GM10248 (cell line): ENCODE data around the gene FRMD6.

Experiments used
- CTCF ChIA-PET: fragments of 300-600 bp; sonication (Branson Sonifier 250); formaldehyde crosslinking; extraction: SDS; loops from one replicate; lab custom pipeline; 2021; ENCODE audit warnings: antibody characterized with exemption; lab: Yijun Ruan, JAX
- POLR2A ChIA-PET: fragments of 350-650 bp; sonication (Branson Sonifier 250); formaldehyde crosslinking; extraction: SDS; loops from one replicate; lab custom pipeline; 2020; ENCODE audit warnings: antibody characterized with exemption; lab: Yijun Ruan, JAX
- DNase-seq: peaks from one replicate; pipeline ENCODE4 v3.0.0; 2012; ENCODE audit errors: extremely low spot score
- CTCF ChIP-seq: IDR thresholded peaks from 2 replicates; pipeline ENCODE4 v1.5.1; 2012; ENCODE audit warnings: mild to moderate bottlenecking, low read depth; ENCODE audit errors: extremely low read depth, missing control alignments, control extremely low read depth

The FRMD6 gene

GRCh38 chr14:51636109-51636508 lies 15.6 kb upstream of the FRMD6 start:
- DNase-seq: no peak
- ChIA-PET CTCF (interaction anchor here (1.6 to 1.9 kb wide), 3 partner anchors 10 to 21 kb away, joined by 4 to 7 read pairs (median 7); partner anchors contain the start of gene FRMD6), POLR2A (no interaction called here)
- no peak for TF ChIP-seq CTCF

GRCh38 chr14:51638071-51638944 lies 13.4 kb upstream of the FRMD6 start:
- no peak for DNase-seq
- no peak for TF ChIP-seq CTCF
- POLR2A ChIA-PET: no interaction called here
- CTCF ChIA-PET: interaction anchor here (1.2 to 1.5 kb wide), 3 partner anchors 12 to 22 kb away, joined by 3 to 4 read pairs (median 4); no protein-coding TSS in a partner anchor

GRCh38 chr14:51639668-51640316 lies 11.9 kb upstream of the FRMD6 start:
- CTCF ChIA-PET: interaction anchor here (1.0 to 1.4 kb wide), 3 partner anchors 13 to 17 kb away, joined by 4 to 5 read pairs (median 4); no protein-coding TSS in a partner anchor
- no peak for TF ChIP-seq CTCF
- POLR2A ChIA-PET: no interaction called here
- DNase-seq: no peak

- ChIA-PET POLR2A (no interaction called here), CTCF (interaction anchor here (1.4 to 1.8 kb wide), 3 partner anchors 10 to 20 kb away, joined by 3 to 5 read pairs (median 4); no protein-coding TSS in a partner anchor)
- TF ChIP-seq CTCF: no peak
- DNase-seq: no peak
These were observed 8.6 kb upstream of the FRMD6 start for GRCh38 chr14:51643140-51643539.

- POLR2A ChIA-PET: no interaction called here
- CTCF ChIA-PET: interaction anchor here (1.1 to 1.4 kb wide), 2 partner anchors 14 to 19 kb away, joined by 3 to 4 read pairs; no protein-coding TSS in a partner anchor
These were observed 7.3 kb upstream of the FRMD6 start for GRCh38 chr14:51644217-51644933.

More at GRCh38 chr14:51644217-51644933, 7.3 kb upstream of the FRMD6 start:
- TF ChIP-seq CTCF: no peak
- DNase-seq: no peak
